Heart left ventricle (tissue), 16 donors: ENCODE results near the gene SFXN1. TPM values are rescaled to one million over a fixed set of nuclear protein-coding genes. Genes with fewer than 3 reads are reported as not detected.

Experiments
- ATAC-seq, 4 donors: fragments of 200-7000 bp; cut with Tn5 transposase; one replicate each; pipeline ENCODE4 v1.9.1; 2020 to 2022; ENCODE audit warnings: moderate library complexity in 4 of 4, mild to moderate bottlenecking in 3 of 4, moderate number of reproducible peaks in 1 of 4
- DNase-seq, 5 donors: peaks; one replicate each; pipeline ENCODE4 v3.0.0-alpha.2; 2020
- H3K27ac ChIP-seq, 12 donors: fragments of 200-600 bp; sonication (generic) in 4 of 12; one replicate each; pipeline versions ENCODE4 v1.5.0 to v1.8.0; 2016 to 2022; ENCODE audit warnings: mild to moderate bottlenecking in 2 of 12
- H3K27me3 ChIP-seq, 9 donors: fragments of 200-600 bp; sonication (generic) in 2 of 9; one replicate each; pipeline versions ENCODE4 v1.5.1 to v1.8.0; 2016 to 2022; ENCODE audit warnings: mild to moderate bottlenecking in 3 of 9
- H3K36me3 ChIP-seq, 9 donors: fragments of 200-600 bp; sonication (generic) in 2 of 9; one replicate each; pipeline versions ENCODE4 v1.5.0 to v1.8.0; 2018 to 2022; ENCODE audit warnings: mild to moderate bottlenecking in 2 of 9
- H3K4me1 ChIP-seq, 12 donors: fragments of 200-600 bp; sonication (generic) in 4 of 12; one replicate each; pipeline versions ENCODE4 v1.5.0 to v1.8.0; 2016 to 2022; ENCODE audit warnings: mild to moderate bottlenecking in 3 of 12
- H3K4me3 ChIP-seq, 12 donors: fragments of 200-600 bp; sonication (generic) in 4 of 12; one replicate each; pipeline versions ENCODE4 v1.5.0 to v1.8.0; 2017 to 2022; ENCODE audit warnings: mild to moderate bottlenecking in 9 of 12, moderate library complexity in 4 of 12
- H3K9me3 ChIP-seq, 12 donors: fragments of 200-600 bp; sonication (generic) in 4 of 12; one replicate each; pipeline versions ENCODE4 v1.5.0 to v1.8.0; 2016 to 2022; ENCODE audit warnings: mild to moderate bottlenecking in 1 of 12
- CTCF ChIP-seq, 12 donors: fragments of 200-600 bp; sonication (generic) in 4 of 12; IDR thresholded peaks; one replicate each; pipeline versions ENCODE4 v1.5.0 to v1.8.0; 2018 to 2022; ENCODE audit warnings: antibody characterized with exemption in 12 of 12, mild to moderate bottlenecking in 5 of 12
- POLR2A ChIP-seq, 2 donors: fragments of 450-650 bp; IDR thresholded peaks; one replicate each; pipeline ENCODE4 v1.6.1; 2017; ENCODE audit warnings: antibody characterized with exemption in 2 of 2, mild to moderate bottlenecking in 2 of 2, moderate library complexity in 2 of 2
- WGBS, 4 donors: extraction: QIAGEN DNeasy Blood & Tissue Kit in 2 of 4; methylation state at CpG; one replicate each; pipeline versions ENCODE4 v1.1.5 to v1.1.7; 2013 to 2018; 5-methylcytosine and 5-hydroxymethylcytosine counted together
- intact Hi-C, 10 donors: fragments of 100-400 bp; cut with DNase I; formaldehyde crosslinking; loops; one replicate each; pipeline versions ENCODE4 v1.11.1 to v1.14.2; 2022
- polyA plus RNA-seq, 2 donors: library from polyadenylated mRNA; stranded (reverse); fragments of 200-250 nt; gene quantifications; one replicate each; pipeline ENCODE4 v1.2.3, GENCODE V29; 2013
- total RNA-seq, 9 donors: library from RNA; depleted of rRNA in 2 of 9; stranded (reverse); fragments of >200 nt in 2 of 9; fragmentation: NEBNext Ultra II Directional in 3 of 9; extraction: Animal tissue kit (Norgen Biotek cat#: 25700) in 3 of 9; gene quantifications; one replicate each; pipeline versions ENCODE4 v1.1.0 to v1.2.4, GENCODE V29; 2016 to 2023
- donor health status: ischemic (EF 13 %, LVEDD 7.1; RV severe dilation, severe dysfunction).
- donor health status: healthy with polysubstance abuse.
- donor health status: DM: no; HTN: yes; CAD: no.
- donor health status: DM: no; HTN: no; CAD: no.
- donor health status: ischemic (EF 25% LVEDD 6.9; RV normal size, moderate dysfunction).
- donor health status: ischemic (EF 25% LVEDD 5.7; RV mildly dilated, moderate dysfunction).
- donor health status: healthy.
- donor health status: DM: yes; HTN: yes; CAD: no.
- donor health status: ischemic (EF 35%, LVEDD 5.7; RV mildly dilated, moderate dysfunction).
- donor health status: nonischemic (EF 11% LVEDD 7.7; RV severe dilation, severe dysfunction).
- donor health status: DM: yes; HTN: yes; CAD: no.
- donor health status: PGD.
- donor health status: ischemic (EF 29% LVEDD 5.4; RV normal size, mild dysfunction).
- donor health status: nonischemic (EF 23%, LVEDD 6.1; RV moderate dilation, normal function).

The SFXN1 gene
- total and polyA plus RNA-seq, 11 donors = 13.8 to 42.9 (median 32.5) TPM

- no peak overlapping the region for H3K27ac ChIP-seq
- no peaks in the 10 kb centered on the region for H3K36me3 ChIP-seq
- TF ChIP-seq CTCF (IDR thresholded peaks at IDR 0.05) = no peak
- TF ChIP-seq POLR2A (IDR thresholded peaks at IDR 0.05) = no peak
- H3K4me3 ChIP-seq = no peak overlapping the region
- ATAC-seq (no peak), DNase-seq (no peak)
- peaks cover 0 to 3% (median 0%) of the 10 kb centered on the region in 12 donors for H3K4me1 ChIP-seq
- no peaks in the 10 kb centered on the region for H3K9me3 ChIP-seq
- WGBS, 4 donors = 89 to 96% (median 94%) methylated on average over 6 of the region's 6 CpGs
- peaks cover 0 to 8% (median 0%) of the 10 kb centered on the region in 9 donors for H3K27me3 ChIP-seq
- intact Hi-C loops = no loop called here
These were observed 7.2 kb upstream of the SFXN1 start for GRCh38 chr5:175471196-175471595.

- WGBS, 4 donors = 74 to 80% (median 78%) methylated on average over 6 of the region's 6 CpGs
- TF ChIP-seq CTCF (IDR thresholded peaks at IDR 0.05) = no peak
- TF ChIP-seq POLR2A (IDR thresholded peaks at IDR 0.05) = no peak
- no peak overlapping the region for H3K27ac ChIP-seq
- H3K4me1 ChIP-seq = no peaks in the 10 kb centered on the region
- DNase-seq (no peak), ATAC-seq (no peak)
- intact Hi-C loops = no loop called here
- H3K27me3 ChIP-seq = peaks cover 0 to 8% (median 0%) of the 10 kb centered on the region in 9 donors
- no peak overlapping the region for H3K4me3 ChIP-seq
- no peaks in the 10 kb centered on the region for H3K9me3 ChIP-seq
- no peaks in the 10 kb centered on the region for H3K36me3 ChIP-seq
These were observed 6.7 kb upstream of the SFXN1 start for GRCh38 chr5:175471628-175472027.

GRCh38 chr5:175472378-175472777, 6.0 kb upstream of the SFXN1 start:
- TF ChIP-seq CTCF (IDR thresholded peaks at IDR 0.05) (no peak), POLR2A (IDR thresholded peaks at IDR 0.05) (no peak)
- no peak overlapping the region for H3K27ac ChIP-seq
- intact Hi-C loops = no loop called here
- no peaks in the 10 kb centered on the region for H3K36me3 ChIP-seq
- ATAC-seq = no peak
- H3K4me3 ChIP-seq = no peak overlapping the region
- no peaks in the 10 kb centered on the region for H3K9me3 ChIP-seq
- peaks cover 0 to 8% (median 0%) of the 10 kb centered on the region in 9 donors for H3K27me3 ChIP-seq
- H3K4me1 ChIP-seq = no peaks in the 10 kb centered on the region
- DNase-seq = no peak

GRCh38 chr5:175475248-175475647, 3.1 kb upstream of the SFXN1 start:
- no peak for DNase-seq
- WGBS, 4 donors = 76 to 90% (median 84%) methylated on average over 1 of the region's 1 CpG
- peaks cover 0 to 16% (median 13%) of the 10 kb centered on the region in 12 donors for H3K4me1 ChIP-seq
- intact Hi-C loops = no loop called here
- no peak overlapping the region for H3K4me3 ChIP-seq
- ATAC-seq = no peak
- H3K27ac ChIP-seq = no peak overlapping the region
- no peaks in the 10 kb centered on the region for H3K27me3 ChIP-seq
- H3K9me3 ChIP-seq = no peaks in the 10 kb centered on the region
- no peaks in the 10 kb centered on the region for H3K36me3 ChIP-seq
- TF ChIP-seq POLR2A (IDR thresholded peaks at IDR 0.05) (no peak), CTCF (IDR thresholded peaks at IDR 0.05) (no peak)
